Measurements from ENCODE around the gene TSC22D3. TPM values are rescaled to one million over a fixed set of nuclear protein-coding genes. Genes with fewer than 3 reads are reported as not detected.

Gene TSC22D3
- total and polyA plus RNA-seq, 3 experiments from 2014 or later, result 45.0 to 790 (median 47.3) TPM

DNA sequence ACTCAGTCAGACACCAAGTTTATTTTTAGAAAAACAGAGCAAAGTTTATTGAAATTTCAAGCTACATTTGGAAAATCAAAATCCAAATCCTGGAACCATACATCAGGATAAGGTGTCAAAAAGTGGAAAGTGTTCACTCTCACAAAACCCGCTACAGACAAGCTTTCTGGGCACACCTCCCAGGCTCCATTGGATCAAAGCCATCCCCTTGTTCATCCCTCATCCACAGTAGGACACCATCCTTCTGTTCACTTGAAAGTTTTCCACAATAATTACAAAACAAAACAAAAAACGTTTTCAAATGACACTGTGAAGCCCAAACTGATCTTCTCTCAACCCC, 62.4 kb downstream of the TSC22D3 start:
- CTCF ChIA-PET, result interaction anchor here (1.3 to 16.7 kb wide), 3 partner anchors 29 to 63 kb away, joined by 3 to 300 read pairs (median 39); partner anchors contain the start of genes NCBP2L and TSC22D3

DNA sequence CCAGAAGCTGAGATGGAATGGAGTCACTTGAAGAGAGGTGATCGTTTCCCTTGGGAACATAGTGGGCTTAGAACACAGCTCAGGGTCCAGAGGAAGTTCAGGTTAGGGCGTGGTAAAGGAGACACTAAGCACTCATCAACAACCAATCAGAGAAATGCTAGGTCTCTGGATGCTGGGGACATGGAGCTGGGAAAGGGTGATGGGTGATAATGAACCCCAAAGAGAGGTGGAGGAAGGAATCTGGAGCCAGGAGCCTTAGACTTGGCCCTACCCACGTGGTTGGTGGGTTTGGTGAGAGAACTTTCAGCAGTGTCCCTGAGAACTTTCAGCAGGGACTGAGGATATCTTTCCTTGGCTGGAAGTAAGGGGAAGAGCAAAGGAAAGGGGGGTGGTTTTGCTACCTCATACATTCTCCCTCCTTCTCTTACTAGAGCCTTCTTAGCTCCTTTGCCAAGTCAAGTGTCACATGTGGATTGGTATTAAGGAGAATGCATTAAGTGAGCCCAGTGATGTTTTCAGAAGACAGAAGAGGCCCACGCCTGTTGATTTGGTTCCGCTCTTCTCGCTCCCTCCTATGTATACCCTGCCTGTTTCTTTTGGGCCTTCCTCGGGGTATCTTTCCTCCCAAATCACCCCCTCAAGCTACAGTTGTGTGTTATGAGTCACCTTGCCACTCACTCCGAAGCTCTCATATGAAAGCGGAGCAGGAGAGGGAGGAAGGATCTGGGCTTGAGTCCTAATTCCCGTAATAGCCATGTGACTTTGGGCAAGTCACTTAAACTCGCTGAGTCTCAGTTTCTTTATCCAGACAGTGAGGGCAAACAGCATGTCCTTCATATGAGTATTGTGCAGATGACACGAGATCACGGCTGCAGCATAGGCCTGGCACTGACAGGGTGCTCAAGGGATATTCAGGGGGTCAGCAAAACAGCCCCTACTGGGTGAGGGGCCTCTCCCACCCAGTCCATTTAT, 63.1 kb downstream of the TSC22D3 start:
- Histone ChIP-seq H3K27me3 (ENCODE audit: insufficient read depth, low read length, poor library complexity, severe bottlenecking) (no peaks in the 10 kb centered on the region), H3K36me3 (ENCODE audit: insufficient read depth, low read length) (peaks cover 24% of the 10 kb centered on the region), H3K4me1 (ENCODE audit: insufficient read depth, low read length) (peaks cover 54% of the 10 kb centered on the region), H3K4me3 (ENCODE audit: low read length) (no peak overlapping the region), H3K9me3 (ENCODE audit: low read length) (no peaks in the 10 kb centered on the region), H3K27ac (ENCODE audit: low read depth, low read length) (peak overlapping the region; percentile 99)
- Mint-ChIP-seq H3K9me3 (peaks cover 0 to 16% (median 4%) of the 10 kb centered on the region in 5 donors), H3K4me1 (peaks cover 69 to 82% (median 70%) of the 10 kb centered on the region in 3 donors), H3K27ac (peak overlapping the region; percentile 94 to 100 (median 99)), H3K36me3 (peaks cover 16 to 40% (median 19%) of the 10 kb centered on the region in 3 donors), H3K27me3 (peaks cover 0 to 45% of the 10 kb centered on the region in 2 donors), H3K4me3 (peak overlapping the region; percentile 83 to 100 (median 94))
- ChIA-PET POLR2A (interaction anchor here (1.0 to 10.5 kb wide), 3 partner anchors 29 to 63 kb away, joined by 3 to 330 read pairs (median 4); partner anchors contain the start of gene TSC22D3), CTCF (interaction anchor here (1.3 to 16.7 kb wide), 3 partner anchors 28 to 63 kb away, joined by 3 to 300 read pairs (median 39); partner anchors contain the start of genes NCBP2L and TSC22D3)
- DNase-seq, result peak in 4 of 5 donors; percentile 27 to 75 (median 64)

More for the DNA sequence above, 62.4 kb downstream of the TSC22D3 start:
- Histone ChIP-seq H3K4me3 (ENCODE audit: low read length) (peak overlapping the region; percentile 0), H3K27ac (ENCODE audit: low read depth, low read length) (peak overlapping the region; percentile 99), H3K4me1 (ENCODE audit: insufficient read depth, low read length) (peaks cover 61% of the 10 kb centered on the region), H3K36me3 (ENCODE audit: insufficient read depth, low read length) (peaks cover 24% of the 10 kb centered on the region), H3K27me3 (ENCODE audit: insufficient read depth, low read length, poor library complexity, severe bottlenecking) (no peaks in the 10 kb centered on the region), H3K9me3 (ENCODE audit: low read length) (no peaks in the 10 kb centered on the region)
- Mint-ChIP-seq H3K9me3 (peaks cover 0 to 16% (median 4%) of the 10 kb centered on the region in 5 donors), H3K27ac (peak overlapping the region; percentile 94 to 100 (median 99)), H3K27me3 (peaks cover 0 to 45% of the 10 kb centered on the region in 2 donors), H3K4me1 (peaks cover 75 to 88% (median 77%) of the 10 kb centered on the region in 3 donors), H3K36me3 (peaks cover 16 to 40% (median 19%) of the 10 kb centered on the region in 3 donors), H3K4me3 (peak overlapping the region; percentile 92 to 100 (median 94))
- POLR2A ChIA-PET, result interaction anchor here (10.5 kb wide), 1 partner anchor 36 kb away, joined by 330 read pairs; no protein-coding TSS in a partner anchor
- no peak for DNase-seq

DNA sequence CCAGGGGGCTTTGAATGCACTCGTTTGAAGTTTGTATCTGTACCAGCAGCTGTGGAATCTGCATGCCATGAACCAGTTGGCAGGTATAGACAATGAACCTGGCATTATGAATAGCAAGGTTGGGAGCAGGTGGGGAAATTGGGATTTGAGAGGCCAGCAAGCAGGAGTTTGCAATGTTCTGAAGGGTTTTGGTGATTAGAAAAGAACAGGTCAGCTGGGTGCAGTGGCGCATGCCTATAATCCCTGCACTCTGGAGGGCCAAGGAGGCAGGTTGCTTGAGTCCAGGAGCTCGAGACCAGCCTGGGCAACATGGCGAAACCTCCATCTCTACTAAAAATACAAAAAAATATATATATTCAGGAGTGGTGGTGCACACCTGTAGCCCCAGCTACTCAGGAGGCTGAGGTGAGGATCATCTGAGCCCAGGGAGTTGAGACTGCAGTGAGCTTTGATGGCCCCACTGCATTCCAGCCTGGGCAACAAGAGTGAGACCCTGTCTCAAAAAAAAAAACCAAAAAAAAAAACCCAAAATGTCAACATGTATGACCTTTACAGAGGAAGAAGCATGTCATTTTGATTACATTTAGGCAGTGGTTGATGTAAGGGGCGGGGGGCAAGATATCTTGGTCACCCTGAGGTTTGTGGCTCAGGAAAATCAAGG, 63.9 kb downstream of the TSC22D3 start:
- Mint-ChIP-seq H3K27me3 (peaks cover 0 to 38% of the 10 kb centered on the region in 2 donors), H3K4me3 (peak overlapping the region; percentile 83 to 100 (median 94)), H3K4me1 (peaks cover 62 to 77% (median 64%) of the 10 kb centered on the region in 3 donors), H3K27ac (peak overlapping the region; percentile 98 to 100 (median 99)), H3K36me3 (peaks cover 16 to 38% (median 19%) of the 10 kb centered on the region in 3 donors), H3K9me3 (peaks cover 0 to 13% (median 4%) of the 10 kb centered on the region in 5 donors)
- H3K4me1 ChIP-seq (ENCODE audit: insufficient read depth, low read length), result peaks cover 49% of the 10 kb centered on the region
- no peaks in the 10 kb centered on the region for H3K9me3 ChIP-seq (ENCODE audit: low read length)
- no peak overlapping the region for H3K4me3 ChIP-seq (ENCODE audit: low read length)
- DNase-seq, result peak in 1 of 5 donors; percentile 2
- CTCF ChIA-PET, result interaction anchor here (1.0 to 16.7 kb wide), 4 partner anchors 8 to 64 kb away, joined by 3 to 300 read pairs (median 21); partner anchors contain the start of genes NCBP2L and TSC22D3
- POLR2A ChIA-PET, result interaction anchor here (0.7 to 10.5 kb wide), 5 partner anchors 17 to 64 kb away, joined by 3 to 330 read pairs (median 4); partner anchors contain the start of gene TSC22D3
- H3K36me3 ChIP-seq (ENCODE audit: insufficient read depth, low read length), result peaks cover 24% of the 10 kb centered on the region
- H3K27ac ChIP-seq (ENCODE audit: low read depth, low read length), result peak overlapping the region; percentile 97
- H3K27me3 ChIP-seq (ENCODE audit: insufficient read depth, low read length, poor library complexity, severe bottlenecking), result no peaks in the 10 kb centered on the region

DNA sequence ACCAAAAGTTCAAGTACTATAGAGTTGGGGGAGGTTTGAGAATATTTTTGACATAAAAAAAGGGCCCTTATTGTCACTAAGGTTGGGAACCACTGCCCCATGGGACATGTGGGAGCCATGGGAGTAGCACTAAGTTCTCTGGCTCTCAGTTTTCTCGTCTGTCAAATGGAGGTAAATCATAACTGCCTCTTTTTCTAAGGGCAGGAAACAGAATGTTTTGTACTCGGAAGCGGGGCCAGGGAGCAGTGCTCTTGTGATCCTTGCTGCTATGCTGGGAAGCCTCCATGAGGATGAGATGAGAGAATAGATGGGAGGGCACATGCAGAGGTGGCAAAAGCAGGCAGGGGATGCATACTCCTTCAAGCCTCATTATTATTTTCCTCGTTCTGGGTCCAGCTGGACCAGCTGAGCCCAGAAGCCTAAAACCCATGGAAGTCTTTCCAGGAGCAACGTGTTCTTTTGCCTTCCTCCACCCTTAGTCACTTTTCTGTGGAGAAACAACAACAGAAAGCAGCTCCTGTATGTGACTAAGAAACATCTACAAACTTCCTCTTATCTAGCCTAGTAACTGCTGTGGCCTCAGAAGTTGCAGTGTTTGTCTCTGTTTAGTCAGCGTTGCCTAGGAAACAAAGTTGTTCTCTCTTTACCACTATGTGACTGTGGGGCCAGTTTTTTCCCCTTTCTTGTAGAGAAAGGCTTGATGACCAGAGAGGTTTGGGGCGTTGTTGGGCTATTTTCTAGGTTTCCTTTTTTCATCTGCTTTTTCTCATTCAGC, 64.8 kb downstream of the TSC22D3 start:
- H3K4me1 ChIP-seq (ENCODE audit: insufficient read depth, low read length), result peaks cover 49% of the 10 kb centered on the region
- peaks cover 0 to 35% of the 10 kb centered on the region in 2 donors for H3K27me3 Mint-ChIP-seq
- peak overlapping the region; percentile 98 to 100 (median 99) for H3K27ac Mint-ChIP-seq
- H3K4me1 Mint-ChIP-seq, result peaks cover 60 to 82% (median 69%) of the 10 kb centered on the region in 3 donors
- peak overlapping the region; percentile 97 for H3K27ac ChIP-seq (ENCODE audit: low read depth, low read length)
- peak overlapping the region; percentile 72 to 97 (median 83) for H3K4me3 Mint-ChIP-seq
- peaks cover 14 to 33% (median 16%) of the 10 kb centered on the region in 3 donors for H3K36me3 Mint-ChIP-seq
- POLR2A ChIA-PET, result interaction anchor here (1.4 to 10.5 kb wide), 2 partner anchors 31 to 34 kb away, joined by 7 to 330 read pairs; no protein-coding TSS in a partner anchor
- H3K9me3 ChIP-seq (ENCODE audit: low read length), result no peaks in the 10 kb centered on the region
- CTCF ChIA-PET, result interaction anchor here (1.0 to 16.7 kb wide), 4 partner anchors 9 to 65 kb away, joined by 3 to 300 read pairs (median 21); partner anchors contain the start of genes NCBP2L and TSC22D3
- peaks cover 21% of the 10 kb centered on the region for H3K36me3 ChIP-seq (ENCODE audit: insufficient read depth, low read length)
- H3K27me3 ChIP-seq (ENCODE audit: insufficient read depth, low read length, poor library complexity, severe bottlenecking), result no peaks in the 10 kb centered on the region
- DNase-seq, result peak; percentile 3 to 89 (median 80)
- peaks cover 0 to 10% (median 2%) of the 10 kb centered on the region in 5 donors for H3K9me3 Mint-ChIP-seq
- peak overlapping the region; percentile 36 for H3K4me3 ChIP-seq (ENCODE audit: low read length)

DNA sequence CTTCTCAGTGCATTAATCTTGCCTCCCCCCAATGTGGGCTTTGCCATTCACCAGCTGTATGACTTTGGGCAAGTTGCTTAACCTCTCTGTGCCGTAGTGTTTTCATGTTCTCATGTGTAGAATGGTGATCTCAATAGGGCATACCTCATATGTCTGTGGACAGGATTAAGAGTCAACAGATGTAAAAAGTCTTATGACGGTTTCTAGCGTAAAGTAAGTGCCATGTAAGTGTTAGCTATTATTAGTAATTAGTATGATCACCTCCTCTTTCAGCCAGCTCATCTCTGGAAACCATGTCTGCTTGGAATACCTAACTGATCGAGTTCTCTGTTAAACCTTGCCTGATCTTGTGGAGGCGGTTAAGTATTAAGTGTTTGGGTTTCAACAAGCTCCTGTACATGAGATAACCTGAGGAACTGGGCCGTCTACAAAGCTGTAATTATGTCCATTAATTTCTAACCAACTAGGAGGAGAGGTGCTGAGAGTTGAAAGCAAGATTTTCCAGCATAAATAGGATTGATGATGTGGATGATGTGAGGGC, 66.3 kb downstream of the TSC22D3 start:
- Histone ChIP-seq H3K36me3 (ENCODE audit: insufficient read depth, low read length) (peaks cover 7% of the 10 kb centered on the region), H3K27me3 (ENCODE audit: insufficient read depth, low read length, poor library complexity, severe bottlenecking) (no peaks in the 10 kb centered on the region), H3K9me3 (ENCODE audit: low read length) (no peaks in the 10 kb centered on the region), H3K4me3 (ENCODE audit: low read length) (no peak overlapping the region), H3K27ac (ENCODE audit: low read depth, low read length) (no peak overlapping the region), H3K4me1 (ENCODE audit: insufficient read depth, low read length) (peaks cover 40% of the 10 kb centered on the region)
- Mint-ChIP-seq H3K27me3 (peaks cover 0 to 26% of the 10 kb centered on the region in 2 donors), H3K4me3 (no peak overlapping the region), H3K36me3 (peaks cover 4 to 19% (median 6%) of the 10 kb centered on the region in 3 donors), H3K4me1 (peaks cover 48 to 67% (median 61%) of the 10 kb centered on the region in 3 donors), H3K27ac (peak overlapping the region; percentile 8 to 100 (median 79)), H3K9me3 (peaks cover 0 to 2% (median 0%) of the 10 kb centered on the region in 5 donors)
- no peak for DNase-seq
- POLR2A ChIA-PET, result interaction anchor here (10.5 kb wide), 1 partner anchor 33 kb away, joined by 330 read pairs; no protein-coding TSS in a partner anchor
- CTCF ChIA-PET, result interaction anchor here (1.3 to 16.7 kb wide), 2 partner anchors 10 to 33 kb away, joined by 3 to 300 read pairs; no protein-coding TSS in a partner anchor

DNA sequence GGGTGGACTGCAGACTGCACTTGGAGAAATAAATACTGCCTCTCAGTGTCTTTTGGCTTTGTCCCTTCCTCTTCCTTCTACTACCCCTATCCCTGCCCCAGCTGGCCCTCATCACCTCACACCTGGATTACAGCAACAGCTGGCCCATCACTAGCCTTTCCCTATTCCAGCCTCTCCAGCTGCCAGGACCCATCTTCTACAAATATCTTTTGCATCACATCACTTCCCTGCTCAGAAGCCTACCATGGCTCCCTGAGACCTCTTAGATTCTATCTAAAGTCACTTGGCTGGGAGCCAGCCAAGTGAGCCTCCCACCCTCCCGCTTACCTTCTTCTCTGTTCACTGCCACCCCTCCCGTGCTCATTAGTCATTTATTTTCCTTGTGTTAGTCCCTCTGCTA, 66.8 kb downstream of the TSC22D3 start:
- H3K27me3 ChIP-seq (ENCODE audit: insufficient read depth, low read length, poor library complexity, severe bottlenecking), result no peaks in the 10 kb centered on the region
- peaks cover 35% of the 10 kb centered on the region for H3K4me1 ChIP-seq (ENCODE audit: insufficient read depth, low read length)
- Mint-ChIP-seq H3K27ac (peak overlapping the region in 7 of 8 donors; percentile 55 to 99 (median 83)), H3K4me3 (no peak overlapping the region), H3K9me3 (peaks cover 0 to 2% (median 0%) of the 10 kb centered on the region in 5 donors), H3K4me1 (peaks cover 43 to 61% (median 55%) of the 10 kb centered on the region in 3 donors), H3K27me3 (peaks cover 0 to 24% of the 10 kb centered on the region in 2 donors), H3K36me3 (peaks cover 1 to 13% (median 3%) of the 10 kb centered on the region in 3 donors)
- H3K27ac ChIP-seq (ENCODE audit: low read depth, low read length), result no peak overlapping the region
- peaks cover under 1% of the 10 kb centered on the region for H3K36me3 ChIP-seq (ENCODE audit: insufficient read depth, low read length)
- no peak for DNase-seq
- CTCF ChIA-PET, result interaction anchor here (16.7 kb wide), 1 partner anchor 33 kb away, joined by 300 read pairs; no protein-coding TSS in a partner anchor
- no peaks in the 10 kb centered on the region for H3K9me3 ChIP-seq (ENCODE audit: low read length)
- POLR2A ChIA-PET, result no interaction called here
- H3K4me3 ChIP-seq (ENCODE audit: low read length), result no peak overlapping the region

Measured in CD8-positive, alpha-beta memory T cell (primary cell).